HK-2 (cell line): Measurements from ENCODE around the gene DAND5.
A peak's percentile ranks its signal among the peaks of the same experiment; 100 is the strongest.
"Not testable (repeated sequence)": the region's sequence is repeated elsewhere in the genome, so short reads cannot be mapped to it uniquely, and the experiment has no call there.

Source experiments
- DNase-seq: peaks from one replicate; pipeline ENCODE4 v3.0.0-alpha.2; 2018; ENCODE audit not compliant: unreplicated experiment

DAND5 gene

DNA sequence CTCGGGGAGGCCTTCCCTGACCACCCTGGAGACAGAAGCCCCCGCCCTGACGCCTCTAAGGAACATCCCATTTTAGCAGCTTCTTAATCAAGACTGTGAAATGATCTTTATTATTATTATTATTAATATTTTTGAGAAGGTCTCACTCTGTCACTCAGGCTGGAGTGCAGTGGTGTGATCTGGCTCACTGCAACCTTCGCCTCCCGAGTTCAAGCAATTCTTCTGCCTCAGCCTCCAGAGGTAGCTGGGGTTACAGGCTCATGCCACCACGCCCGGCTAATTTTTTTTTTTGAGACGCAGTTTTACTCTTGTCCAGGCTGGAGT, 3.6 kb upstream of the DAND5 start:
- no peak for DNase-seq

- no peak for DNase-seq
Measured at GRCh38 chr19:12967907-12968306, 1.5 kb upstream of the DAND5 start.

DNA sequence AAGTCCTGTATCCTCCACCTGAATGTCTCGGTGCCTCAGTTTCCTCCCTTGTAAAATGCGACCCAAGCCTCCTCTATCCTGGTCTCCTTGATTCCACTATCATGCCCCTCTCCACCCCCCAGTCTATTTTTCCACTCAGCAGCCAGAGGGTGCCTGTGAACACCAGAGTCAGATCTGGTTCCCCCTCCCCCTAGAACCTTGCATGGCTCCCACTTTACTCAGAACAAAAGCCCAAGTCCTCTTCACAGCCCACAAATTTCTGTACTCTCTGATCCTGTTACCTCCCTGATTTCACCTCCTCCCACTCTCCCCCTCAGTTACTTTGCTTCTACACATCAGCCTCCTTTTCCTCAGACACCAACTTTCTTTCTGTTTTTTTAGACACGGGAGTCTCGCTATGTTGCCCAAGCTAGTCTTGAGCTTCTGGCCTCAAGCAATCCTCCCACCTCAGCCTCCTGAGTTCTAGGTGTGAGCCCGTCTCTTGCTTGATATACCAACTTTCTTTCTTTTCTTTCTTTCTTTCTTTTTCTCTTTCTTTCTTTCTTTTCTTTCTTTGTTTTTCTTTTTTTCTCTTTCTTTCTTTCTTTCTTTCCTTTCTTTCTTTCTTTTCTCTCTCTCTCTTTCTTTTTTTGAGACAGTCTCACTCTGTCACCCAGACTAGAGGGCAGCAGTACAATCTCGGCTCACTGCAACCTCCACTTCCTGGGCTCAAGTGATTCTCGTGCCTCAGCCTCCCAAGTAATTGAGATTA, 869 bp downstream of the DAND5 start:
- DNase-seq, result no peak

- no peak for DNase-seq
Measured at GRCh38 chr19:12973236-12973635, 3.9 kb downstream of the DAND5 start.

- peak; percentile 55 for DNase-seq
Measured at GRCh38 chr19:12974301-12975220, 5.2 kb downstream of the DAND5 start.

DNA sequence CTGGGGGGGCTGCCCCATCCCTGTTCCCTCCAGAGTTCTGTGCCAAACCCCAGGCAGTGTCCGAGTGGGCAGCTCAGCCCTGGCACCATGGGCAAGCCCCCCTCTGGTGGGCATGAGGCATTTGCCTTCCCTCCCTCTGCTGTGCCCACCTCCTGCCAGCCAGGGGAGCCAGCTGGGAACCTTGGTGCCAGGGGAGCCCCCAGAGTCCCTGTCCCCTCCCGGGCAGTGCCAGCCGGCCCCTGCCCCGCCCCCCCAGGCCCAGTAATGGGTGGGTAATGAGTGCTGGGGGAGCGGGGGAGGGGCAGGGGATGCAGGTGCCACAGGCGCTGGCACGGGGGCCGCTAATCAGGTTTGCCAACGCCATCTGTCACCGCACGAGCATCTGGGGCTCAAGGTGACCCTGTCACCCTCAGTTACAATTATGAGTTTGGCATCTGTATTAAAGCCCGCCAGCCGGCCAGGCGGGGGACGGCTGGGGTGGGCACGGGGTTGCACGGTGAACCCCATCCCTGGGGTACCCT, 5.9 kb downstream of the DAND5 start:
- DNase-seq, result no peak

DNA sequence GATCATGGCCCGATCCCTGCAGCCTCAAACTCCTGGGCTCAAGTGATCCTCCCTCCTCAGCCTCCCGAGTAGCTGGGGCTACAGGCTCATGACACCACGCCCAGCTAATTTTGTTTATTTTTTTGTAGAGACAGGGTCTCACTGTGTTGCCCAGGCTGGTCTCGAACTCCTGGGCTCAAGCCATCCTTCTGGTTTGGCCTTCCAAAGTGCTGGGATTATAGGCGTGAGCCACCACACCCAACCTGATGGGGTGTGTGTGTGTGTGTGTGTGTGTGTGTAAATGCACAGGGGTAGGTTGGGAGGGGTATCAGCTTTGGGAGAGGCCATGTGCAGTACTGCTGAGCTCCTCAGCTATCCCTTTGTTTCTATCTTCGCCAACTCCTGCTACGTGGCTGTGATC, 6.7 kb downstream of the DAND5 start:
- DNase-seq, result not testable (repeated sequence)

DNA sequence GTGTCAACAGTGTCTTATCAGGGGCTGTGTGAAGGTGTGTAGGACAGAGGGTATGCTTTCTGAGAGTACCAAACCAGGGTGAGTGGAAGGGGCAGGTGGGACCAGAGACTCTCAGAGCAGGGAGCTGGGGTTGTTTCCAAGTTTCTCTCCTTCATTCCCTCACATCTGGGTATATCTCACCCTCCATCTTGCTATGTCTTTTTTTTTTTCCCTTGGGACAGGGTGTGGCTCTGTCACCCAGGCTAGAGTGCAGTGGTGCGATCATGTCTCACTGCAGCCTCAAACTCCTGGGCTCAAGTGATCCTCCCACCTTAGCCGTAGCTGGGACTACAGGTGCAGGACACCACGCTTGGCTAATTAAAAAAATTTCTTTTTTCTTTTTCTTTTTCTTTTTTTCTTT, 10.6 kb downstream of the DAND5 start:
- no peak for DNase-seq

- DNase-seq, result no peak
Measured at GRCh38 chr19:12982648-12983047, 13.3 kb downstream of the DAND5 start.

DNA sequence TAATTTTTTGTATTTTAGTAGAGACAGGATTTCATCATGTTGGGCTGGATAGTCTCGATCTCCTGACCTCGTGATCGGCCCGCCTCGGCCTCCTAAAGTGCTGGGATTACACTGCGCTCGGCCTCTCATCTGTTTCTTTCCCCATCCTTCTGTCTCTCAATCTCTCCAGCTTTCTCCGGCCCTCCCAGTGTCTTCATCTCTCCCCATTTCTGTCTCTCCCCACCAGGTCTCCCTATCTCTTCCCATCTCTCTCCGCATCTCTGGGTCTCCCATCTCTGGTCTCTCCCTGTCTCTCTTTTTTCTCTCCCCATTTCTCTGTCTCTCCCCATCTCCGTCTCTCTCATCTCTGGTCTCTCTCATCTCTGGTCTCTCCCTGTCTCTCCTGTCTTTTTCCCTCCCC, 13.7 kb downstream of the DAND5 start:
- DNase-seq, result no peak

GRCh38 chr19:12983542-12984142, 14.3 kb downstream of the DAND5 start:
- peak; percentile 78 for DNase-seq

- no peak for DNase-seq
Measured at GRCh38 chr19:12984143-12984627, 14.8 kb downstream of the DAND5 start.

- no peak for DNase-seq
Measured at GRCh38 chr19:12984683-12985048, 15.3 kb downstream of the DAND5 start.

DNA sequence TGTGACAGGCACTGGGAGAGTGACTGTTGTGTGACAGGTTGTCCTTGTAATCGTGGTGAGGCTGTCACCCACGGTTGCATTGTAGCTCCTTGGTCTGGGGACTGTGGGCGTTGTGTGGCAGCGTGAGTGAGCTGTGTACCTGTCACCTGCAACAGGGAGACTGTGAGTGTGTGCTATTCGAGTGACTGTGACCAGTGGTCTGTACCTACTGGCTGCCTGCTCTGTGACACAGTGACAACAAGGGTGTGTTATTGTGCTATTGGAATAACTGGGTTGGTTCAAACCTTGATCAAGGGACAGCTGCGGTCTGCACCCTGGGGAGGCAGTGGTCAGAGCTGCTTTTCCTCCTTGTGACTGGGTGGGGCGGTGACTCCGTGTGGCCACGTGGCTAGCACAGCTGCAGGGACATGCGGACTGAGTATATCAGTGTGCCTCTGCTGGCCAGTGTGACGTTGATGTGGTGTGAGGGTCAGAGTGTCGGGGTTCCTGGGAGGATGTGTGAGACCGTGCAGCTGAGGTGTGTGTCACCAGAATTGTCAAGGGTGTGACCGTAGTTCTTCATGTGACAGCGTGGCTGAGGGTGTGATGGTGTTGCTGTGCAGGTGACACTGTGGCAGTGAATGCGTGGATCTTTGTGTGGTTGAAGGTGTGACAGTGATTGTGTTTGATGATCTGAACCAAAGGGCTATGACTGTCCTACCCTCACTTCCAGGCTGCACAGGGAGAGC, 15.8 kb downstream of the DAND5 start:
- DNase-seq, result no peak

GRCh38 chr19:12986726-12987125, 17.4 kb downstream of the DAND5 start:
- DNase-seq, result no peak

DNA sequence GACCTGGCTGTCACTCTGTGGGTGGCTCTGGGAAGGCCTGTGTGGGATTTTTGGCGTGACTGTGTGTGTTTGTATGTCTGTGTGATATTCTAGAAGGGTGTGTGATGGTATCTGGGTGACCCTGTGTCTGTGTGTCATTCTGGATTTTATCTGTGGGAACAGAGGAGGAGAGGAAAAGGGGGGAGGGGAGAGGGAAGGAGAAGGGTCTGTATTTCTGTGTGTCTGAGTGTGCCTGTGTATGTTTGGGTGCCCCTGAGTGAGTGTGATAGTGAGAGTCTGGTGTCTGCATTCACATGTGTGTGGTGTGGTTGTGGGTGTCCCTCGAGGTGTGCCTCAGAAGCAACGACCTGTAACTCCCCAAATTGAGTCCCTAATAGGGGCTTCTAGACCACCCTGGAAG, 17.8 kb downstream of the DAND5 start:
- DNase-seq, result no peak

DNA sequence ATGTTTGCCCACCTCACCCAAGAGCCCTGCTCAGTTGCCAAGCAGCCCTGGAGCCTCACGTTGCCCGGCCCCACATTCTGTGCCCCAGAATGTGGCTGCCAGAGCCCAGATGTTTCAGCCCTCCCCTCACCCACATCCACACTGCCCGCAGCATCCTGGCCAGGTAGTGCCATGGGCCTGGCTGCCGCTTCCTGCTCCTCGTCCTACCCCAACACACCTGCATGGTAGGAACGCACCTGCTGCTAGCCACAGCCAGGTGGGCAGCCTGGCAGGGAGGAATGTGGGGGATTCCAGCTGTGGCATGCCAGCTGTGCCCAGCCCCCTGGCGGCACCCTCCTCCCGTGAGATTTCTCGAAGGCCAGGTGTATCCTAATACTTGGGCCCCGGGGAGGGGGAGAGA, 18.4 kb downstream of the DAND5 start:
- DNase-seq, result no peak

- no peak for DNase-seq
Measured at GRCh38 chr19:12990431-12990830, 21.1 kb downstream of the DAND5 start.

DNA sequence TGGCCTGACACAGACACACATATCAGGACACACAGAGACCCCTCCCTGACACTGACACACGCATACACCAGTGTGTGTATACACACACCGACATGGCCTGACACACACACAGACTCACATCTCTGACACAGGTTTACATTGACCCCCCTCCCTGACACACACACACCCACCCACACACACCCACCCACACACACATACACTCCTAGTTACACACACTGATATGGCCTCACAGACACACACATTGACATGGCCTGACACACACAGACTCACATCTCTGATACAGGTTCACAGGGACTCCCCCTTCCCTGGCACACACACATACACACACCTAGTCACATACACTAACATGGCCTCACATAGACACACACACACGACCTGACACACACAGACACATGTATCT, 21.5 kb downstream of the DAND5 start:
- no peak for DNase-seq

DNA sequence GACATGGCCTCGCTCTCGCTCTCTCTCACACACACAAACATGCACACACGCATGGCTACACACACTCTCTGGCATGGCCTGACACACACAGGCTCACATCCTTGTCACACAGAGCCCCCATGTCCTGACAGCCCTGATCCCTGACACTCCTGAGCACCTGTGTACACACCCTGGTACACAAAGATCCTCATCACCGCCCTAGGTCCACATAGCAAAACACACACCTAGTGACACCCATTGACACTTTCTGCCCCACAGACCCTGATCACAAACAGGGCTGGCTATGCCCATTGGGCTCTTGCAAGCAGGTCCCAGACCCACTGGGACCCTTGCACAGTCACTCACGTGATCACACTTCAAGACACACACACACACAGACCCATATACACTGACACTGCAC, 21.9 kb downstream of the DAND5 start:
- no peak for DNase-seq

- DNase-seq, result no peak
Measured at GRCh38 chr19:12992729-12993128, 23.4 kb downstream of the DAND5 start.

- DNase-seq, result no peak
Measured at GRCh38 chr19:12993562-12993961, 24.2 kb downstream of the DAND5 start.
